ENCODE measurements around the gene MYD88. TPM values are rescaled to one million over a fixed set of nuclear protein-coding genes. Genes with fewer than 3 reads are reported as not detected.
"Not testable (repeated sequence)": the region's sequence is repeated elsewhere in the genome, so short reads cannot be mapped to it uniquely, and the experiment has no call there.

The MYD88 gene
- total RNA-seq, 2 donors from 2014 or later = 10.8 to 19.0 TPM

DNA sequence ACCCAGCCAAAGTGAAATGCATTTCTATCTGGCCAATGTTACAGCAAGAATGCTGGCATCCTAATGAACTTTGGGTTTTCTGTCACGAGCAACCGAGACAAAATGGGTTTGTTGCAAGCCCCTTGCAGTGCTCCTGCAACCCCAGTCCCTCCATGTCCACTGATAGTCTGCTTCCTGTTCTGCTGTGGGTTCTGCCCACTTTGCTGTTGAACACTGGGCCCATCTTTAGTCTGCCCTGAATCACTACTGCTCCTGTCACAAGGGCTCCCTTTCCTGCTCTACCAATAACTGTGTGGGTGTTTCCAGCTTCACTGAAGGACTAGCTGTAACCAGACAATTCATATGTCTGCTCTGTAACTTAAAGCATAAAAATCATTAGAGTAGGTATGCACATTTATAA is 14.1 kb downstream of the MYD88 start:
- intact Hi-C loops (cut with DNase I) = no loop called here

GRCh38 chr3:38153221-38153620 is 14.8 kb downstream of the MYD88 start:
- no peak for DNase-seq
- ATAC-seq = no peak
- intact Hi-C loops (cut with DNase I) = no loop called here

More for the DNA sequence above, 14.1 kb downstream of the MYD88 start:
- ATAC-seq = no peak
- DNase-seq = no peak

DNA sequence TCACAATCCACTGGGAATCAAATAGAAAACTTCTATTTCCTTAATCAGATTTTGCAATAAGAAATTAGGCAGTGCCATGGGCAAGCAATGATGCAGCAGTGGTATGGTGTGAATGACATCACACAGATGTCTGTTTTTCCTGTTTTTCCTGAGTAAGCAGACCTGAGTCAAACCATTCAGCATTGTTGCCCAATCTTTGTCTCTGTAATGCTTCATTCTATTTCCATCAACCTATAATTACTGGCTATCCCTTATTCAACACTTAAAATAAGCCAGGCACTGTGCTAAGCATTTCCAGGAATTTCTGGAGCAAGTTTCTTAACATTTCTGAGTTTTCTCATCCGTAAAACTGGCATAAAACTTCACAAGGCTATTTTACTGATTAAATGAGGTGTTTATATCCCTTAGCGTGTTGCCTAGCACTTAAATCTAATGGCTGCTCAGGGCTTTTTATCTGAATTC is 15.6 kb downstream of the MYD88 start:
- intact Hi-C loops (cut with DNase I) = no loop called here
- ATAC-seq = peak; percentile 59 to 87
- no peak for DNase-seq

- ATAC-seq (no peak), DNase-seq (no peak)
- intact Hi-C loops (cut with DNase I) = no loop called here
These were observed 16.3 kb downstream of the MYD88 start for GRCh38 chr3:38154625-38155255.

GRCh38 chr3:38155825-38156224 is 17.4 kb downstream of the MYD88 start:
- intact Hi-C loops (cut with DNase I) = no loop called here
- ATAC-seq = no peak
- DNase-seq = no peak

GRCh38 chr3:38157117-38157516 is 18.7 kb downstream of the MYD88 start:
- intact Hi-C loops (cut with DNase I) = no loop called here
- ATAC-seq (no peak), DNase-seq (no peak)

GRCh38 chr3:38157595-38157994 is 19.1 kb downstream of the MYD88 start:
- intact Hi-C loops (cut with DNase I) = no loop called here
- peak in 1 of 2 donors; percentile 65 for ATAC-seq
- DNase-seq = no peak

DNA sequence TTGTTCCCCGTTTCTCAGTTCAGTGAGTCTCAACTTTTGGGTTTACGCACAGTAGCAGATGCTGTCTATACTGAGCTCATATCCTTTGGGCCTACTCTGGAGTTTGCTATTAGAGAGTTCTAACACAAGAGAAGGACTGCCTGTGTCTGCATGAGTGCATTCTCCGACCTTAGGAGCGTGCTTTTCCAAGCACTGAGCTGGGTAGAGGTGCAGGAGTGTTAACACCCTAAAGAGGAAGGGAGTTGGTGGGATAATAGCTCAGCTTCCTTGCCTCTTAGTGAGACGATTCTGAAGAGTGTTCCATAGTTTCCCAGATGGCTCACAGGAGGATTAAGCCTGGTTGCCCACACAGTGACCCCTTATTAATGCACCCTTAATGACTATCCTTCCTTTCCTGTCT is 20.0 kb downstream of the MYD88 start:
- ATAC-seq (no peak), DNase-seq (no peak)
- intact Hi-C loops (cut with DNase I) = no loop called here

DNA sequence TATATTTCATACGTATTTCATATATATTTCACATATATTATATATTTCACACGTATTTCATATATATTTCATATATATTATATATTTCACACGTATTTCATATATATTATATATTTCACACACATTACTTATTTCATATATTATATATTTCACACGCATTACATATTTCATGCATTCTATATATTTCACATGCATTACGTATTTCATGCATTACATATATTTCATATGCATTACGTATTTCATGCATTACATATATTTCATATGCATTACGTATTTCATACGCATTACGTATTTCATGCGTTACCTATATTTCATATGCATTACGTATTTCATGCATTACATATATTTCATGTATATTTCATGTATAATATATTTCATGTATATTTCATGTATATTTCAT is 22.2 kb downstream of the MYD88 start:
- intact Hi-C loops (cut with DNase I); ATAC-seq: not testable (repeated sequence)

DNA sequence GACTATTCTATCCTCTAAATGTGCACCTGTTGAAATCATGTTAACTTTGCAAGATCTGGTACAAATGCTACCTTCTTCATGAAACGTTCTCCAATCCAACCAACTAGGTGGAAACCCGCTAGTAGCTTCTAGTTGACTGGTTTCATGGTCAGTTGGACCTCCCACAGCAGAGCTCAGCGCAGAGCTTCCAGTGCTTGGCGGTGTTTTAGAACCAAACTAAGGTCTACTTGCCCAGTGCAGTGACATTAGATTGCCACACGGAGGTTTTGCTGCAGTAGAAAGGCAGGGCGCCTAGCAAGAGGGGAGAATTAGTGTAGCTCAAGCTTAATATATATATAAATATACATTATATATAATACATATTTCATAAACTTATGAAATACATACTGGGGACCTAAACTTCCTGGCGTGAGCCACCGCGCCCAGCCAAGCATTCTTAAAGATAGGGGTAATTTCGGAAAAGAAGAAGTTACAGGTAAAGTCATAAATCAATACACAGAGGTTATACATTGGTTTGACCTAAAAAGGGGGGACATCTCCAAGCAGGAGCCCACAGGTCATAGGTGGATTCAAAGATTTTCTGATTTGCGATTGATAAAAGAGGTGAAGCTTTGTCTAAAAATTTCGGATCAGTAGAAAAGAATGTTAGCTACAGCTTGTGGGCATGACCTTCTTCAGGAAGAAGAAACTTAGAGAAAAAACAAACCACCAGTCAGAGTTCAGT is 24.8 kb downstream of the MYD88 start:
- intact Hi-C loops (cut with DNase I) = no loop called here
- no peak for DNase-seq
- ATAC-seq = no peak

More for the DNA sequence above, 22.2 kb downstream of the MYD88 start:
- not testable (repeated sequence) for DNase-seq

DNA sequence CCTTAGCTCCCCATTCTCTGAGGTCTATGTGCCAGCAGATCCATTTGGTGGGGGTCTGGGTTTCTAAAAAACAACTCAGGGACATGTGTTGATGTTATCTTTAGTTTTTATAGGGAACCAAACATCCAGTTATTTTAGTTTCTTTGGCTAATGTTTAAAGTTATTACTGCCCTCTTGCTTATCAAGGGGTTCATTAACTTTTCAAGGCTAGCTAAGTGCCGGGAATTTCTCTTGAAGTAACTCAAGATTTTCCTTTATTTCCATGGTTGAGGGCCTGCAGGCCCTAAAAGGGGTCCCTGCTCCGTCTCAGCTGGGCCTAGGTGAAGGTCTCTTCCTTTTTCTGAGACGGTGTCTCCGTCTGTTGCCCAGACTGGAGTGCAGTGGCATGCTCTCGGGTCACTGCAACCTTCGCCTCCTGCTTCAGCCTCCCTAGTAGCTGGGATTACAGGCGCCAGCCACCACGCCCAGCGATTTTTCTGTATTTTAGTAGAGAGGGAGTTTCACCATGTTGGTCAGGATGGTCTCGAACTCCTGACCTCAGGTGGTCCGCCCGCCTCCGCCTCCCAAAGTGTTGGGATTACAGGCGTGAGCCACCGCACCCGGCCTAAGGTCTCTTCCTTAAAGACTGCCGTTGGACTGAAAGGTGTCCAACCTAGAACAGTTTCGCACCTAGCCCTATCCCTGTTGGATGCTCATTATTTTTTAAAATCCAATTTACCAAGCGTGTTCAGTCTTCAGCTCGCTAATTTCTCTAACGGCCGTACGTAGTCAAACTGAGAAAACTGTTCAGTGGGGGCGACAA is 25.6 kb downstream of the MYD88 start:
- no peak for ATAC-seq
- intact Hi-C loops (cut with DNase I) = no loop called here
- no peak for DNase-seq

GRCh38 chr3:38164643-38164951 is 26.1 kb downstream of the MYD88 start:
- peak in 1 of 2 donors; percentile 35 for ATAC-seq
- DNase-seq = no peak
- intact Hi-C loops (cut with DNase I) = no loop called here

DNA sequence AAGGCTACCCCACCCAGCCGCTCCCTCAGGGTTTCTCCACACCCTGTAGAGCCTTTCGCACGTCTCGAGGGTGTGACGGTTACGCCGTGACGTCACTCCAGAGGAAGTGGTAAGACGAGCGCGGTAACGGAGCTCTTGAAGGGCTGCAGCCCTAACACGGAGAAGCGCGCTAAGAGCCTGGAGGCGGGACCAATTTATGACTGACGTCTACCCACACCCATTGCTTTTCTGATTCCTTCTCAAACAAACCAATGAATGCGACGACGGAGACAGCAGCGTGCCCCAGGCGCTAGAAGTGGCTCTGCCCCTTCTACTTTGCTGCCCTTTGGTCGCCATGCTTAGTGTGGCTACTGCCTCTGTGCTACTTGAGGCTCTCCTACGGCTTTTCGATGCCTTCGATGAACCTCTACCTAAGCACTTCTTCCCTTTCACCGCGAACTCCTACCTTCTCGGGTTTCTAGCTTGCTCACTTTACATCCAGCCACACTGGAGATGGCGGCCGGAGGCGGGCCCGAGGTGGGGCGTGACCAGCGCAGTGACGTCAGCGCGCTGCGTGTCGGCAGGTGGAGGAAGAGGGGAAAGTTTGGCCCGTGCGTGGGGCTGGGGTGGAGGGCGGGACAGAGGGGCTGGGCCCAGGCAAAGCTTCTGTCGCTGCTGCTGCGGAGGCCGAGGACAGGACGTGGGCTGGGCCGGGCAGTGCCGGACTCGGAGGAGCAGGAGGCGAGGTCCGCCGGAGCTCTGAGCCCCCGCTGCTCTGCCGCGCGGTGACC is 26.7 kb downstream of the MYD88 start, which contains the start of gene OXSR1:
Gene OXSR1 (plus strand): TSS at position 586 of the 770 bp plus-strand sequence. CDS start 340 bp downstream, outside the sequence.
- ATAC-seq (peak; percentile 94 to 97), DNase-seq (peak; percentile 100)
- intact Hi-C loops (cut with DNase I) = no loop called here

DNA sequence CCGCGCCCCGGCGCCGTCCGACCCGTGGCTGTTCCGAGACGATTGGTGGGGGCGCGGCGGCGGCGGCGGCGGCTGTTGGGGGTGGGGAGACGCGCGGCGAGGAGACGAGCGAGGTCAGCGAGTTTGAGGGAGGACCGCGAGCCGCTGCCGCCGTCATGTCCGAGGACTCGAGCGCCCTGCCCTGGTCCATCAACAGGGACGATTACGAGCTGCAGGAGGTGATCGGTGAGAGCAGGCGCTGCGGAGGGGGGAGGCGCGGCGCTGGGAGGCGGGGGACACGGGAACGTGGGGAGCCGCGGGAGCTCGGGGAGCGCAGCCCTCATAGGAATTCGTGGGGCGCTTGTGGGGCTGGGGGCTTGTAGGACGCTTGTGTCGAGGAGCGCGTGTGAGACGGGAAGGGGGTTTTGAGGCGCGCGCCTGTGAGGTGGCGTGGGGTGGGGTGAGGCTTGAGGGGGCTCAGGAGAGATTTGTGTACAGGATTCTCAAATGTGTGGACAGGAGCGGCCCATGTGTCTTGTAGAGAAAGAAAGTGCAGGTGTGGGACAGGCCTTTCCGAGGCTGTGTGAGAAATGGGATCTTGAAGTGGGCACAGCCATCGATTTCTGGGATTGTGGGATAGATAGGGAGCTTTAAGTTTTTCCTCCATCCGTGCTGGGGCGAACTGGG is 27.4 kb downstream of the MYD88 start:
- DNase-seq (no peak), ATAC-seq (peak in 1 of 2 donors; percentile 25)
- intact Hi-C loops (cut with DNase I) = no loop called here

GRCh38 chr3:38167591-38167990 is 29.1 kb downstream of the MYD88 start:
- no peak for DNase-seq
- intact Hi-C loops (cut with DNase I) = no loop called here
- ATAC-seq = no peak

GRCh38 chr3:38168151-38169026 is 29.9 kb downstream of the MYD88 start:
- ATAC-seq = no peak
- DNase-seq = no peak
- intact Hi-C loops (cut with DNase I) = no loop called here

GRCh38 chr3:38169027-38169317 is 30.5 kb downstream of the MYD88 start:
- intact Hi-C loops (cut with DNase I) = no loop called here
- ATAC-seq = no peak
- no peak for DNase-seq

DNA sequence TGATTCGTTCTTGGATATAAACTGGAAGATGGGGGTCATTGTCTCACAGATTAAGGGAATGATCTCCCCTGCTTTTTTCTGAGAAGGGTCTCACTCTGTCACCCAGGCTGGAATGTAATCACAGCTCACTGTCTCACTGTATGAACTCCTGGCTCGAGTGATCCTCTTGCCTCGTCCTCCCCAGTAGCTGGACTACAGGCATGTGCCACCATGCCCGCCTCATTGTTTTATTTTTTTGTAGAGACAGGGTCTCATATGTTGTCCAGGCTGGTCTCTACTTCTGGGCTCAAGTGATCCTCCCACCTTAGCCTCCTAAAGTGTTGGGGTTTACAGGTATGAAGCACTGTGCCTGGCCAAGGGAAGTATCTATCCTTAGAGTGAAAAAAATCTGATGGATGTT is 32.3 kb downstream of the MYD88 start:
- ATAC-seq = no peak
- intact Hi-C loops (cut with DNase I) = no loop called here
- no peak for DNase-seq

Data from left cardiac atrium (tissue), 4 donors.